Calu3 (cell line): ENCODE measurements around the gene LIMS2. TPM values are rescaled to one million over a fixed set of nuclear protein-coding genes. Genes with fewer than 3 reads are reported as not detected.

Experiments
- BruUV-seq: library from RNA; stranded (reverse); fragments of 400-500 nt; replicated peaks from 2 replicates; lab custom pipeline; 2021; lab: Mats Ljungman, UMichigan
- CTCF ChIA-PET: fragments of 300-600 bp; sonication (Branson Sonifier 250); formaldehyde crosslinking; loops from one replicate; lab custom pipeline; 2022; ENCODE audit warnings: antibody characterized with exemption; lab: Charles Lee
- DNase-seq: peaks from one replicate; pipeline ENCODE4 v3.0.0; 2022
- H3K27ac Mint-ChIP-seq: one replicate; pipeline ENCODE4 v1.8.0; 2022; ENCODE audit warnings: mixed read lengths; ENCODE audit not compliant: unreplicated experiment
- H3K27me3 Mint-ChIP-seq: one replicate; pipeline ENCODE4 v1.8.0; 2022; ENCODE audit warnings: mixed read lengths; ENCODE audit not compliant: unreplicated experiment
- H3K36me3 Mint-ChIP-seq: one replicate; pipeline ENCODE4 v1.8.0; 2022; ENCODE audit warnings: mild to moderate bottlenecking, moderate library complexity, mixed read lengths; ENCODE audit not compliant: insufficient read depth, unreplicated experiment
- H3K4me1 Mint-ChIP-seq: one replicate; pipeline ENCODE4 v1.8.0; 2022; ENCODE audit warnings: mild to moderate bottlenecking, low read depth, mixed read lengths; ENCODE audit not compliant: unreplicated experiment
- H3K4me3 Mint-ChIP-seq: one replicate; pipeline ENCODE4 v1.8.0; 2022; ENCODE audit warnings: mild to moderate bottlenecking, low read depth, moderate library complexity, mixed read lengths; ENCODE audit not compliant: unreplicated experiment
- H3K9me3 Mint-ChIP-seq: one replicate; pipeline ENCODE4 v1.8.0; 2022; ENCODE audit warnings: low read depth, mixed read lengths; ENCODE audit not compliant: unreplicated experiment
- CTCF ChIP-seq: fragments of 200-600 bp; IDR thresholded peaks from one replicate; pipeline ENCODE4 v1.8.0; 2022; ENCODE audit warnings: antibody characterized with exemption; ENCODE audit not compliant: unreplicated experiment
- intact Hi-C: fragments of 100-400 bp; cut with micrococcal nuclease; formaldehyde crosslinking; loops from one replicate; pipeline ENCODE4 v1.10.0; 2022; ENCODE audit not compliant: unreplicated experiment
- total RNA-seq: library from RNA; stranded (reverse); gene quantifications from 2 replicates; pipeline ENCODE4 v1.2.3, GENCODE V29; 2022

Gene LIMS2
- total RNA-seq, 1 experiment from 2014 or later: 0.31 TPM

DNA sequence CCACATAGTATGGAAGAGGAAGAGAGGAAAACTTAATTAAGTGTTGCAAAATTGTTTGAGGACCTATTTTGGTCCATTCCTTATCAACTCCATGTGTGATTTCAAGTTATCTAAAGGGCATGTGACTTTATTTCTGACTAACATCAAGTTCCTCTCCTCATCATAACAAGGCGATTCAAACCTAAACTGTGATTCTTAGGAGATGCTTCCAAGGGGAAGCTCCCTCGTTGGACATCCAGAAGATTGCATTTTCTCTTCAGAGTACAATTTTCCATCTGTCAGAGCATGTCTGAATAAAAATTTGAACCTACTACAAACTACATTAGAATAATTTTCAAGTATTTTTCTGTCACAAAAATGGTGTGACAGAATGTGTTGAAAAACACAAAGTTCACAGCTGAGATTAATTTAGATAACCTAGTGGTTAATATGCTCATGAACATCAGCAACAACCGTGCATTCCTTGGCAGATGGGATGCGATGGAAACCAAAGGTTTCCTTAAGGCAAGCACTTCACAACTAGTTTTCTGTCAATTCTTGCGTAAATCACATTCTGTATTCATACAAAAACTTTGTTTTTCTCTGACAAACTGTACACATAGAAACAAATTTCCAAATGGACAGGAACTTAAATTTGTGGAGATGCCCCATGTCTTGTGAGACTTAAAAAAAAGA, 30.2 kb upstream of the LIMS2 start:
- DNase-seq: no peak
- CTCF ChIA-PET: no interaction called here
- intact Hi-C loops: no loop called here
- Mint-ChIP-seq H3K36me3 (peaks cover 67% of the 10 kb centered on the region), H3K27me3 (no peaks in the 10 kb centered on the region), H3K9me3 (no peaks in the 10 kb centered on the region), H3K4me3 (no peak overlapping the region), H3K27ac (no peak overlapping the region), H3K4me1 (peaks cover 5% of the 10 kb centered on the region)
- TF ChIP-seq CTCF: no peak
- no TSS peak for BruUV-seq

DNA sequence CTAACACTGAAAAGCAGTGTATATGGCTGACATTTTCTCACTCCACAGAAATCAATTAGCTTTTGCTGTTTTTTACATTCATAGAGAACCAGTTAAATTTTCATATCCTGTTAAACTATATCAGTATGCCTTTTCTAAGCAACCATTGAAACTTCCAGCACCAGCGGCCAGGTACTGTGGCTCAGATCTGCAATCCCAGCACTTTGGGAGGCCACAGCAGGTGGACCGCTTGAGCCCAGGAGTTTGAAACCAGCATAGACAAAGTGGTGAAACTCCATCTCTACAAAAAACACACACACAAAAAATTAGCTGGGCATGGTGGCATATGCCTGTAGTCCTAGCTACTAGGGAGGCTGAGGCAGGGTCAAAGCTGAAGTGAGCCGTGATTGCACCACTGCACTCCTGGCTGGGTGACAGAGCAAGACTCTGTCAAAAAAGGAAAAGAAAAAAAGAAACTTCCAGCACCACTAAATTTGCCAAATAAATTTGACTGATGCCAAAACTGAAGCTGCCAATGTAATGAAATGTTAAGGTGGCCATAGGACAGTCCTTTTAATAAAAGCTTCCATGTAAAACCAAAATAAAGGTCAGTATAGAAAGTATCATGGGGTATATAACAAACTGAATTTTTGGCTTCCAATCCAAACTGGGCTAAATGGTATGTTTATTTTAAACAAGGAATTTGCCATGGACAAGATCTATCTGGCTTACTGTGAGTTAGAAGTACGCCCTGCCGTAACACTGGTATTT, 29.5 kb upstream of the LIMS2 start:
- CTCF ChIA-PET: no interaction called here
- intact Hi-C loops: no loop called here
- Mint-ChIP-seq H3K4me3 (no peak overlapping the region), H3K27me3 (no peaks in the 10 kb centered on the region), H3K27ac (no peak overlapping the region), H3K36me3 (peaks cover 72% of the 10 kb centered on the region), H3K4me1 (peaks cover 12% of the 10 kb centered on the region), H3K9me3 (no peaks in the 10 kb centered on the region)
- BruUV-seq: no TSS peak
- TF ChIP-seq CTCF: no peak
- no peak for DNase-seq

- Mint-ChIP-seq H3K4me3 (no peak overlapping the region), H3K27ac (no peak overlapping the region), H3K27me3 (no peaks in the 10 kb centered on the region), H3K4me1 (peaks cover 13% of the 10 kb centered on the region), H3K9me3 (no peaks in the 10 kb centered on the region), H3K36me3 (peaks cover 64% of the 10 kb centered on the region)
- intact Hi-C loops: no loop called here
- CTCF ChIA-PET: no interaction called here
- TF ChIP-seq CTCF: no peak
- no TSS peak for BruUV-seq
- no peak for DNase-seq
These were observed 28.0 kb upstream of the LIMS2 start for GRCh38 chr2:127703282-127703681.

- peaks cover 56% of the 10 kb centered on the region for H3K36me3 Mint-ChIP-seq
- DNase-seq: no peak
- intact Hi-C loops: no loop called here
- H3K4me3 Mint-ChIP-seq: peak overlapping the region; percentile 73
- TF ChIP-seq CTCF: no peak
- CTCF ChIA-PET: interaction anchor here (0.5 to 0.6 kb wide), 2 partner anchors 81 to 111 kb away, joined by 3 read pairs; no protein-coding TSS in a partner anchor
- TSS peak; percentile 76 for BruUV-seq
- H3K27ac Mint-ChIP-seq: peak overlapping the region; percentile 73
- H3K9me3 Mint-ChIP-seq: no peaks in the 10 kb centered on the region
- no peaks in the 10 kb centered on the region for H3K27me3 Mint-ChIP-seq
- peaks cover 13% of the 10 kb centered on the region for H3K4me1 Mint-ChIP-seq
These were observed 27.2 kb upstream of the LIMS2 start for GRCh38 chr2:127702395-127703009.
